Neural cell (in vitro differentiated cells): ENCODE data around the gene COQ4. TPM values are rescaled to one million over a fixed set of nuclear protein-coding genes. Genes with fewer than 3 reads are reported as not detected.

Source experiments
- H2AFZ ChIP-seq: fragments of 200-600, 300-800 bp; sonication (generic), shearing (Covaris generic); 2 replicates; pipeline ENCODE4 v1.6.0; 2014; ENCODE audit warnings: low read depth, mild to moderate bottlenecking, antibody characterized with exemption, low read length, moderate library complexity
- H3F3A ChIP-seq: fragments of 200-600 bp; shearing (Covaris generic); 2 replicates; pipeline ENCODE4 v1.6.1; 2016; ENCODE audit warnings: mild to moderate bottlenecking, moderate library complexity, mixed read lengths, antibody characterized with exemption, low read length; ENCODE audit not compliant: insufficient read depth, poor library complexity, severe bottlenecking
- H3K27ac ChIP-seq: fragments of 200-600, 300-800 bp; sonication (generic), shearing (Covaris generic); 2 replicates; pipeline ENCODE4 v1.5.1; 2014; ENCODE audit warnings: mild to moderate bottlenecking, low read length, moderate library complexity
- H3K27me3 ChIP-seq: fragments of 300-800, 200-600 bp; sonication (generic), shearing (Covaris generic); 2 replicates; pipeline ENCODE4 v1.6.0; 2014; ENCODE audit warnings: mild to moderate bottlenecking, low read depth, low read length, moderate library complexity; ENCODE audit not compliant: insufficient read depth
- H3K36me3 ChIP-seq: fragments of 300-800, 200-600 bp; sonication (generic), shearing (Covaris generic); 2 replicates; pipeline ENCODE4 v1.5.1; 2014; ENCODE audit warnings: mild to moderate bottlenecking, antibody characterized with exemption, low read length, moderate library complexity; ENCODE audit not compliant: insufficient read depth
- H3K4me2 ChIP-seq: fragments of 300-800, 200-600 bp; sonication (generic), shearing (Covaris generic); 2 replicates; pipeline ENCODE4 v1.6.0; 2014; ENCODE audit warnings: mild to moderate bottlenecking, low read length
- H3K4me3 ChIP-seq: fragments of 300-800, 200-600 bp; sonication (generic), shearing (Covaris generic); 2 replicates; pipeline ENCODE4 v1.5.1; 2014; ENCODE audit warnings: mild to moderate bottlenecking, low read length, moderate library complexity
- H3K79me2 ChIP-seq: fragments of 200-600 bp; shearing (Covaris generic); replicated peaks from 2 replicates; pipeline ENCODE4 v1.6.0; 2014; ENCODE audit warnings: mild to moderate bottlenecking, low read length, moderate library complexity; ENCODE audit not compliant: insufficient read depth
- H3K9ac ChIP-seq: fragments of 300-800, 200-600 bp; sonication (generic), shearing (Covaris generic); 2 replicates; pipeline ENCODE4 v1.6.1; 2016; ENCODE audit warnings: mild to moderate bottlenecking, low read length, mixed read lengths
- H3K9me2 ChIP-seq: fragments of 200-600 bp; shearing (Covaris generic); 2 replicates; pipeline ENCODE4 v1.6.1; 2016; ENCODE audit warnings: mild to moderate bottlenecking, low read length, mixed read lengths; ENCODE audit not compliant: insufficient read depth
- H3K9me3 ChIP-seq: fragments of 200-600, 300-800 bp; sonication (generic), shearing (Covaris generic); 2 replicates; pipeline ENCODE4 v1.6.1; 2016; ENCODE audit warnings: mild to moderate bottlenecking, mixed run types, low read length, moderate library complexity, mixed read lengths
- H4K20me1 ChIP-seq: fragments of 200-600 bp; shearing (Covaris generic); 2 replicates; pipeline ENCODE4 v1.6.1; 2016; ENCODE audit warnings: mild to moderate bottlenecking, mixed run types; ENCODE audit not compliant: insufficient read depth
- EP300 ChIP-seq: fragments of 450-650 bp; conservative IDR thresholded peaks from 2 replicates; pipeline ENCODE4 v1.6.1; 2014; ENCODE audit warnings: antibody characterized with exemption, mild to moderate bottlenecking, moderate library complexity; ENCODE audit not compliant: poor library complexity, severe bottlenecking
- EZH2 ChIP-seq: fragments of 200-600, 300-800 bp; shearing (Covaris generic), sonication (generic); IDR thresholded peaks from 2 replicates; pipeline ENCODE4 v1.6.1; 2014; ENCODE audit warnings: antibody characterized with exemption, low read length, borderline replicate concordance, mild to moderate bottlenecking; ENCODE audit not compliant: insufficient read depth, poor library complexity, severe bottlenecking
- MXI1 ChIP-seq: fragments of 450-650 bp; conservative IDR thresholded peaks from 2 replicates; pipeline ENCODE4 v1.6.1; 2014; ENCODE audit warnings: antibody characterized with exemption, mild to moderate bottlenecking; ENCODE audit not compliant: poor library complexity, severe bottlenecking
- POLR2AphosphoS5 ChIP-seq: IDR thresholded peaks from 2 replicates; pipeline ENCODE4 v1.6.1; 2012
- RAD21 ChIP-seq: fragments of 450-650 bp; conservative IDR thresholded peaks from 2 replicates; pipeline ENCODE4 v1.6.1; 2014; ENCODE audit warnings: antibody characterized with exemption, mild to moderate bottlenecking, moderate library complexity
- REST ChIP-seq: IDR thresholded peaks from 2 replicates; pipeline ENCODE4 v1.6.1; 2012; ENCODE audit warnings: borderline replicate concordance
- SMC3 ChIP-seq: fragments of 450-650 bp; conservative IDR thresholded peaks from 2 replicates; pipeline ENCODE4 v1.6.1; 2014; ENCODE audit warnings: antibody characterized with exemption, mild to moderate bottlenecking, moderate library complexity; ENCODE audit not compliant: poor library complexity
- TAF1 ChIP-seq: IDR thresholded peaks from 2 replicates; pipeline ENCODE4 v1.6.1; 2012; ENCODE audit warnings: low read depth
- polyA plus RNA-seq: library from polyadenylated mRNA; depleted of rRNA; stranded (reverse); fragments of >200 nt; gene quantifications from 2 replicates; pipeline ENCODE4 v1.2.3, GENCODE V29; 2014
- TF ChIP-seq, protein P1 (sequence below): fragments of 450-650 bp; IDR thresholded peaks from 2 replicates; pipeline ENCODE4 v1.5.1; 2014; ENCODE audit warnings: antibody characterized with exemption, mild to moderate bottlenecking, moderate library complexity; ENCODE audit not compliant: poor library complexity, severe bottlenecking

Gene COQ4
- polyA plus RNA-seq, 1 donor from 2014 or later: 108 TPM

DNA sequence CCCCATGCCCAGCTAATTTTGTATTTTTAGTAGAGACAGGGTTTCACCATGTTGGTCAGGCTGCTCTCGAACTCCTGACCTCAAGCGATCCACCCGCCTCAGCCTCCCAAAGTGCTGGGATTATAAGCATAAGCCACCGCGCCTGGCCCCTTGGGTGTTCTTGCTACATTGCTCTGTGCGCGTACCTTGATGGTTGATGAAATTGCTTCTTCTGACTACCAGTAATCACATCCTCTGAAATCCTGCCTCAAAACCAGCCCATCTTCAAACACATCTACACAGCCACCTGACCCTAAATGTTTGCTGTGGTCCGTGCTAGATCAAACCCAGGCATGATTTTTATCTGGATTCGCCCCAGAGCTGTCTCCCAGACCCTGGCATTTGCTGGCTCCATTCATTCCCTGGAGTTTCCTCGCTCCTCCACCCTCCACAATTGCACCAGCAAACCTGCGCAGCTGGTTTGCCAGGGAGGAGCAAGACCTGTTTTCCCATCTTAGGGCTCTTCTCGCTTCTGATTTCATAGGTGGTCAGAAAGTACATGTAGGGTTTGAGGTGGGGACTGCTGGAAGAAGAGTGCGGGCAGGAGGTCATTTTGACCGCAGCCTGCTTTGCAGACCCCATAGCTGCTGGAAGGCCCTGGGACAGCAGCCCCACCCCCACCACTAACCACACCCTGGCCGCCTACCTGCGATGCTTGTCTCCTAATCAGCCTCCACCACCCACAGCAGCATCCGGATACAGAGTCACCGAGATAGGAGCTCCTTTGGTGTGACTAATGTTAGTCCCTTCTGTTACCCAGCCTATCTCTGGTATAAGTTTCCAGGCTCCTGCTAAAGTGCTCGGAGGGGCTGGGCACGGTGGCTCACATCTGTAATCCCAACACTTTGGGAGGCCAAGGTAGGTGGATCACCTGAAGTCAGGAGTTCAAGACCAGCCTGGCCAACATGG, 23.8 kb upstream of the COQ4 start:
- no peaks in the 10 kb centered on the region for H3K9me3 ChIP-seq
- no peaks in the 10 kb centered on the region for H3F3A ChIP-seq
- H2AFZ ChIP-seq: no peak overlapping the region
- H3K4me2 ChIP-seq: no peak overlapping the region
- no peaks in the 10 kb centered on the region for H3K9me2 ChIP-seq
- no peaks in the 10 kb centered on the region for H3K79me2 ChIP-seq
- no peaks in the 10 kb centered on the region for H3K27me3 ChIP-seq
- no peak overlapping the region for H3K4me3 ChIP-seq
- H3K36me3 ChIP-seq: no peaks in the 10 kb centered on the region
- no peak overlapping the region for H3K27ac ChIP-seq
- no peak overlapping the region for H3K9ac ChIP-seq
- H4K20me1 ChIP-seq: no peaks in the 10 kb centered on the region
- TF ChIP-seq EZH2 (no peak), RAD21 (no peak)
- TF ChIP-seq, protein P1, sequence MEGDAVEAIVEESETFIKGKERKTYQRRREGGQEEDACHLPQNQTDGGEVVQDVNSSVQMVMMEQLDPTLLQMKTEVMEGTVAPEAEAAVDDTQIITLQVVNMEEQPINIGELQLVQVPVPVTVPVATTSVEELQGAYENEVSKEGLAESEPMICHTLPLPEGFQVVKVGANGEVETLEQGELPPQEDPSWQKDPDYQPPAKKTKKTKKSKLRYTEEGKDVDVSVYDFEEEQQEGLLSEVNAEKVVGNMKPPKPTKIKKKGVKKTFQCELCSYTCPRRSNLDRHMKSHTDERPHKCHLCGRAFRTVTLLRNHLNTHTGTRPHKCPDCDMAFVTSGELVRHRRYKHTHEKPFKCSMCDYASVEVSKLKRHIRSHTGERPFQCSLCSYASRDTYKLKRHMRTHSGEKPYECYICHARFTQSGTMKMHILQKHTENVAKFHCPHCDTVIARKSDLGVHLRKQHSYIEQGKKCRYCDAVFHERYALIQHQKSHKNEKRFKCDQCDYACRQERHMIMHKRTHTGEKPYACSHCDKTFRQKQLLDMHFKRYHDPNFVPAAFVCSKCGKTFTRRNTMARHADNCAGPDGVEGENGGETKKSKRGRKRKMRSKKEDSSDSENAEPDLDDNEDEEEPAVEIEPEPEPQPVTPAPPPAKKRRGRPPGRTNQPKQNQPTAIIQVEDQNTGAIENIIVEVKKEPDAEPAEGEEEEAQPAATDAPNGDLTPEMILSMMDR: no peak

GRCh38 chr9:128304136-128304970, 18.3 kb upstream of the COQ4 start:
- Histone ChIP-seq H3K9ac (no peak overlapping the region), H3K27me3 (no peaks in the 10 kb centered on the region), H3K27ac (no peak overlapping the region), H3K9me3 (no peaks in the 10 kb centered on the region), H3K4me3 (no peak overlapping the region), H3K4me2 (no peak overlapping the region), H2AFZ (no peak overlapping the region), H4K20me1 (no peaks in the 10 kb centered on the region), H3K79me2 (no peaks in the 10 kb centered on the region), H3F3A (no peaks in the 10 kb centered on the region), H3K36me3 (no peaks in the 10 kb centered on the region), H3K9me2 (no peaks in the 10 kb centered on the region)
- TF ChIP-seq REST (no peak), MXI1 (no peak), POLR2AphosphoS5 (no peak), EP300 (no peak), RAD21 (no peak), SMC3 (no peak), TAF1 (no peak)
- TF ChIP-seq, protein P1: no peak
